Left lung (tissue), 10 donors: ENCODE measurements around the gene SHMT2. TPM values are rescaled to one million over a fixed set of nuclear protein-coding genes. Genes with fewer than 3 reads are reported as not detected.
"Not testable (repeated sequence)": the region's sequence is repeated elsewhere in the genome, so short reads cannot be mapped to it uniquely, and the experiment has no call there.

Source experiments
- ATAC-seq: fragments of 200-7000 bp; cut with Tn5 transposase; one replicate; pipeline ENCODE4 v1.9.1; 2020; ENCODE audit warnings: moderate library complexity
- DNase-seq, 4 donors: peaks; one replicate each; pipeline ENCODE4 v3.0.0-alpha.2; 2013 to 2020
- H3K27ac ChIP-seq, 2 donors: fragments of 200-600 bp; sonication (generic) in 1 of 2; one replicate each; pipeline versions ENCODE4 v1.5.0 to v1.8.0; 2020 to 2021
- H3K27me3 ChIP-seq, 2 donors: fragments of 200-600 bp; sonication (generic) in 1 of 2; one replicate each; pipeline versions ENCODE4 v1.5.0 to v1.8.0; 2020 to 2021
- H3K36me3 ChIP-seq, 2 donors: fragments of 200-600 bp; sonication (generic) in 1 of 2; one replicate each; pipeline versions ENCODE4 v1.5.0 to v1.8.0; 2020 to 2021
- H3K4me1 ChIP-seq, 2 donors: fragments of 200-600 bp; one replicate each; pipeline ENCODE4 v1.8.0; 2021
- H3K4me3 ChIP-seq, 2 donors: fragments of 200-600 bp; sonication (generic) in 1 of 2; one replicate each; pipeline versions ENCODE4 v1.5.0 to v1.8.0; 2020 to 2021; ENCODE audit warnings: mild to moderate bottlenecking in 1 of 2
- H3K9me3 ChIP-seq, 2 donors: fragments of 200-600 bp; sonication (generic) in 1 of 2; one replicate each; pipeline versions ENCODE4 v1.5.0 to v1.8.0; 2020 to 2021
- CTCF ChIP-seq, 2 donors: fragments of 200-600 bp; sonication (generic) in 1 of 2; IDR thresholded peaks; one replicate each; pipeline versions ENCODE4 v1.5.0 to v1.8.0; 2021; ENCODE audit warnings: antibody characterized with exemption in 2 of 2
- intact Hi-C, 2 donors: fragments of 100-400 bp; cut with DNase I; formaldehyde crosslinking; loops; one replicate each; pipeline versions ENCODE4 v1.11.2 to v1.14.2; 2022
- polyA plus RNA-seq, 6 donors: library from polyadenylated mRNA; unstranded; fragments of 120-200 nt; gene quantifications; one replicate each; pipeline ENCODE4 v1.2.1, GENCODE V29; 2013; ENCODE audit not compliant: insufficient read length in 6 of 6
- total RNA-seq, 2 donors: library from RNA; stranded (reverse); fragmentation: NEBNext Ultra II Directional; extraction: Animal tissue kit (Norgen Biotek cat#: 25700); gene quantifications; one replicate each; pipeline ENCODE4 v1.2.1, GENCODE V29; 2021
- donor health status: DM: no; HTN: yes; CAD: no.
- donor health status: DM: no; HTN: no; CAD: no.

The SHMT2 gene
- total and polyA plus RNA-seq, 8 donors, result 64.7 to 116 (median 75.6) TPM

- no peaks in the 10 kb centered on the region for H3K27me3 ChIP-seq
- peaks cover 0 to 8% of the 10 kb centered on the region in 2 donors for H3K4me1 ChIP-seq
- H3K4me3 ChIP-seq, result no peak overlapping the region
- ATAC-seq, result no peak
- no peak overlapping the region for H3K27ac ChIP-seq
- no peaks in the 10 kb centered on the region for H3K9me3 ChIP-seq
- intact Hi-C loops, result no loop called here
- no peak for DNase-seq
- H3K36me3 ChIP-seq, result peaks cover 0 to 80% of the 10 kb centered on the region in 2 donors
- no peak for TF ChIP-seq CTCF (IDR thresholded peaks at IDR 0.05)
These were observed 41.5 kb downstream of the SHMT2 start for GRCh38 chr12:57270966-57271470.

- intact Hi-C loops, result no loop called here
- no peaks in the 10 kb centered on the region for H3K27me3 ChIP-seq
- no peak overlapping the region for H3K27ac ChIP-seq
- peaks cover 0 to 79% of the 10 kb centered on the region in 2 donors for H3K36me3 ChIP-seq
- no peak for DNase-seq
- H3K9me3 ChIP-seq, result no peaks in the 10 kb centered on the region
- H3K4me3 ChIP-seq, result no peak overlapping the region
- peaks cover 0 to 8% of the 10 kb centered on the region in 2 donors for H3K4me1 ChIP-seq
- no peak for TF ChIP-seq CTCF (IDR thresholded peaks at IDR 0.05)
- peak; percentile 30 for ATAC-seq
These were observed 43.0 kb downstream of the SHMT2 start for GRCh38 chr12:57272337-57273151.

- Histone ChIP-seq H3K27me3 (no peaks in the 10 kb centered on the region), H3K4me1 (peaks cover 0 to 2% of the 10 kb centered on the region in 2 donors), H3K36me3 (peaks cover 0 to 79% of the 10 kb centered on the region in 2 donors), H3K27ac (no peak overlapping the region), H3K9me3 (no peaks in the 10 kb centered on the region), H3K4me3 (no peak overlapping the region)
- intact Hi-C loops, result no loop called here
- DNase-seq (no peak), ATAC-seq (no peak)
- TF ChIP-seq CTCF (IDR thresholded peaks at IDR 0.05), result no peak
These were observed 44.0 kb downstream of the SHMT2 start for GRCh38 chr12:57273516-57273915.

GRCh38 chr12:57276233-57276632, 46.7 kb downstream of the SHMT2 start:
- not testable (repeated sequence) for ATAC-seq
- H3K36me3 ChIP-seq, result peaks cover 0 to 86% of the 10 kb centered on the region in 2 donors

GRCh38 chr12:57276935-57277563, 47.5 kb downstream of the SHMT2 start:
- H3K4me1 ChIP-seq, result peaks cover 3 to 9% of the 10 kb centered on the region in 2 donors
- H3K9me3 ChIP-seq, result no peaks in the 10 kb centered on the region
- TF ChIP-seq CTCF (IDR thresholded peaks at IDR 0.05), result no peak
- no peaks in the 10 kb centered on the region for H3K27me3 ChIP-seq
- H3K36me3 ChIP-seq, result peaks cover 0 to 86% of the 10 kb centered on the region in 2 donors
- peak; percentile 30 for ATAC-seq
- intact Hi-C loops, result no loop called here
- H3K27ac ChIP-seq, result no peak overlapping the region
- H3K4me3 ChIP-seq, result no peak overlapping the region
- DNase-seq, result no peak

More at GRCh38 chr12:57276233-57276632, 46.7 kb downstream of the SHMT2 start:
- H3K4me1 ChIP-seq, H3K4me3 ChIP-seq, H3K27me3 ChIP-seq, DNase-seq, intact Hi-C loops, H3K9me3 ChIP-seq, H3K27ac ChIP-seq: not testable (repeated sequence)
